MCF 10A (cell line): ENCODE data around the gene FAU. TPM values are rescaled to one million over a fixed set of nuclear protein-coding genes. Genes with fewer than 3 reads are reported as not detected.
"Not testable (repeated sequence)": the region's sequence is repeated elsewhere in the genome, so short reads cannot be mapped to it uniquely, and the experiment has no call there.

ENCODE experiments used
- BruUV-seq: library from RNA; stranded (reverse); fragments of 400-500 nt; replicated peaks from 2 replicates; lab custom pipeline; 2021; lab: Mats Ljungman, UMichigan
- CTCF ChIA-PET: fragments of 300-600 bp; sonication (Branson Sonifier 250); formaldehyde crosslinking; extraction: SDS; loops from one replicate; lab custom pipeline; 2021; ENCODE audit warnings: antibody characterized with exemption, inconsistent platforms; lab: Yijun Ruan, JAX
- POLR2A ChIA-PET: fragments of 300-600, 350-650 bp; sonication (Branson Sonifier 250); formaldehyde crosslinking; extraction: SDS; loops from one replicate; lab custom pipeline; 2020; ENCODE audit warnings: antibody characterized with exemption, inconsistent platforms; lab: Yijun Ruan, JAX
- DNase-seq: peaks from one replicate; pipeline ENCODE4 v3.0.0-alpha.2; 2018; ENCODE audit not compliant: unreplicated experiment
- H3K27ac Mint-ChIP-seq: one replicate; pipeline ENCODE4 v1.8.0; 2022; ENCODE audit warnings: mild to moderate bottlenecking, low read depth, mixed read lengths; ENCODE audit not compliant: unreplicated experiment
- H3K27me3 Mint-ChIP-seq: one replicate; pipeline ENCODE4 v1.8.0; 2022; ENCODE audit warnings: mixed read lengths; ENCODE audit not compliant: insufficient read depth, unreplicated experiment
- H3K36me3 Mint-ChIP-seq: one replicate; pipeline ENCODE4 v1.8.0; 2022; ENCODE audit warnings: mild to moderate bottlenecking, moderate library complexity, mixed read lengths; ENCODE audit not compliant: insufficient read depth, unreplicated experiment
- H3K4me1 Mint-ChIP-seq: one replicate; pipeline ENCODE4 v1.8.0; 2022; ENCODE audit warnings: mixed read lengths; ENCODE audit not compliant: insufficient read depth, unreplicated experiment
- H3K4me3 Mint-ChIP-seq: one replicate; pipeline ENCODE4 v1.8.0; 2022; ENCODE audit warnings: mild to moderate bottlenecking, moderate library complexity, mixed read lengths; ENCODE audit not compliant: unreplicated experiment
- H3K9me3 Mint-ChIP-seq: one replicate; pipeline ENCODE4 v1.8.0; 2022; ENCODE audit warnings: mixed read lengths; ENCODE audit not compliant: unreplicated experiment
- intact Hi-C: fragments of 100-400 bp; cut with micrococcal nuclease; formaldehyde crosslinking; loops from 2 replicates; pipeline ENCODE4 v1.14.1; 2022
- total RNA-seq: library from RNA; stranded (reverse); gene quantifications from 2 replicates; pipeline ENCODE4 v1.2.3, GENCODE V29; 2022
- TF ChIP-seq, protein P1 (sequence below): fragments of 200-600 bp; IDR thresholded peaks from one replicate; pipeline ENCODE4 v1.8.0; 2022; ENCODE audit warnings: antibody characterized with exemption, mild to moderate bottlenecking; ENCODE audit not compliant: unreplicated experiment

The FAU gene
- total RNA-seq, 1 experiment from 2014 or later = 1,049 TPM

DNA sequence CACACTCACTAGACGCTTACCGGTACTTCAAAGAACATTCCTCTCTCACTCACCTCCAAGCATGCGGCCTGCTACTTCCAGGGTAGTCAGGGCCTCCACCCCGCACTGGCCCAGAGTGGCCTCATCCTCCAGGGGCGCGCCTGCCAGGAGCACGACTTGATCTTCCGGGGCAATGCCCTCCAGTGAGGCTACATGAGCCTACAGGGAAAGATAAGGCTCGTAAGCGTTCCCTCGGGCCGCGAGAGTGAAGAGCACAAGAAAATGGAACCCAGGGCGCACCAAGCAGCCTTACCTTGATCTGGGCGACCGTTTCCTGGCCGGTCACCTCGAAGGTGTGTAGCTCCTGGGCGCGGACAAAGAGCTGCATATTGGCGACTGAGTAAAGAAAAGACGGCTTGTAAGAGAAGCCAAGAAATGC lies 478 bp downstream of the FAU start:
- Mint-ChIP-seq H3K27me3 (no peaks in the 10 kb centered on the region), H3K27ac (peak overlapping the region; percentile 98), H3K9me3 (no peaks in the 10 kb centered on the region), H3K4me1 (peaks cover 11% of the 10 kb centered on the region), H3K4me3 (peak overlapping the region; percentile 99), H3K36me3 (peaks cover 66% of the 10 kb centered on the region)
- ChIA-PET CTCF (interaction anchor here (0.6 to 2.8 kb wide), 10 partner anchors 9 to 433 kb away, joined by 3 to 19 read pairs (median 4); partner anchors contain the start of genes CAPN1, SAC3D1, SNX15 and TM7SF2), POLR2A (interaction anchor here (0.6 to 8.8 kb wide), 40 partner anchors 10 to 881 kb away, joined by 3 to 138 read pairs (median 4); partner anchors contain the start of genes ARL2, ATG2A, BANF1 and CAPN1)
- intact Hi-C loops = no loop called here
- TSS peak; percentile 65 for BruUV-seq
- TF ChIP-seq, protein P1, sequence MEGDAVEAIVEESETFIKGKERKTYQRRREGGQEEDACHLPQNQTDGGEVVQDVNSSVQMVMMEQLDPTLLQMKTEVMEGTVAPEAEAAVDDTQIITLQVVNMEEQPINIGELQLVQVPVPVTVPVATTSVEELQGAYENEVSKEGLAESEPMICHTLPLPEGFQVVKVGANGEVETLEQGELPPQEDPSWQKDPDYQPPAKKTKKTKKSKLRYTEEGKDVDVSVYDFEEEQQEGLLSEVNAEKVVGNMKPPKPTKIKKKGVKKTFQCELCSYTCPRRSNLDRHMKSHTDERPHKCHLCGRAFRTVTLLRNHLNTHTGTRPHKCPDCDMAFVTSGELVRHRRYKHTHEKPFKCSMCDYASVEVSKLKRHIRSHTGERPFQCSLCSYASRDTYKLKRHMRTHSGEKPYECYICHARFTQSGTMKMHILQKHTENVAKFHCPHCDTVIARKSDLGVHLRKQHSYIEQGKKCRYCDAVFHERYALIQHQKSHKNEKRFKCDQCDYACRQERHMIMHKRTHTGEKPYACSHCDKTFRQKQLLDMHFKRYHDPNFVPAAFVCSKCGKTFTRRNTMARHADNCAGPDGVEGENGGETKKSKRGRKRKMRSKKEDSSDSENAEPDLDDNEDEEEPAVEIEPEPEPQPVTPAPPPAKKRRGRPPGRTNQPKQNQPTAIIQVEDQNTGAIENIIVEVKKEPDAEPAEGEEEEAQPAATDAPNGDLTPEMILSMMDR = no peak
- no peak for DNase-seq

DNA sequence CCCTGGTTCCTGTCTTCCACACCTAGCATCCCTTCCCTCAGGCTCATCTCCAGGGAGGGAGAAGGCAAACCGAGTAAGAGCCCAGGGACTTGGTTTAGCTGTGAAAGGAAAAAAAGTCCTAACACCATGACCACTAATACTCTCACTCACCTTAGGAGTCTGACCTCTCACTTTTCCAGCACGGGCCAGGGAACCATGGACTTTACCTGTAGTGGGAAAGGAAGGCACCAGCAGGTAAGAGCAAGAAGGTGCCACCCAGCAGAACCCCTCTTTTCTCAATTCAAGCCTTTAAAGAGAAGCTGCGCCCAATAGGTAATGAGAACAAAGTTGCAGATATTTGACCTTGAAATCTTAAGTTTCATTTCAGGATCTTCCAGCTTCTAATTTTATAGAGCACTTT lies 1.1 kb downstream of the FAU start:
- BruUV-seq = no TSS peak
- Mint-ChIP-seq H3K36me3 (peaks cover 66% of the 10 kb centered on the region), H3K9me3 (no peaks in the 10 kb centered on the region), H3K27ac (peak overlapping the region; percentile 98), H3K4me1 (peaks cover 11% of the 10 kb centered on the region), H3K4me3 (peak overlapping the region; percentile 99), H3K27me3 (no peaks in the 10 kb centered on the region)
- no peak for DNase-seq
- TF ChIP-seq, protein P1 = no peak
- ChIA-PET CTCF (interaction anchor here (0.8 to 2.8 kb wide), 6 partner anchors 9 to 432 kb away, joined by 3 to 19 read pairs (median 3); partner anchors contain the start of genes CAPN1, SNX15 and TM7SF2), POLR2A (interaction anchor here (0.6 to 8.8 kb wide), 16 partner anchors 9 to 432 kb away, joined by 3 to 138 read pairs (median 5); partner anchors contain the start of genes CAPN1, POLA2, SYVN1 and TM7SF2)
- intact Hi-C loops = no loop called here

DNA sequence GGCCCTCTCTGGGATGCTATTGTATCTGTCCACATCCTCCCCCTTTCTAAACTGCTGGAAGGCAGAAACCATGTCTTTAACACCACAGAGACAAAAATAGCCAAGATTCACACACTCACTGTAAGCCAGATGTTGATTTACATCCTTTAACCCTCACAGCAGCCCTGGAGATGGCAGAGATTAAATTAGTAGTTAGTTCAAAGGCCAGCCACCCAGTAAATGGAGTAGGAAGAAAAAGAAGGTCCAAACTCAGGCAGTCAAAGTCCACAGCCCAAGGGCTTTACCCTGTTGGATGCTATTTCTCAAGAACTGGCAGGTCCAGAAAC lies 2.3 kb downstream of the FAU start:
- no peaks in the 10 kb centered on the region for H3K9me3 Mint-ChIP-seq
- ChIA-PET POLR2A (interaction anchor here (1.1 to 8.8 kb wide), 5 partner anchors 8 to 93 kb away, joined by 3 to 138 read pairs (median 10); partner anchors contain the start of genes CAPN1, SNX15, SYVN1 and TM7SF2), CTCF (interaction anchor here (0.8 to 1.6 kb wide), 3 partner anchors 106 to 335 kb away, joined by 3 to 5 read pairs (median 4); partner anchors contain the start of gene ARL2)
- no peak overlapping the region for H3K27ac Mint-ChIP-seq
- BruUV-seq = no TSS peak
- H3K4me1 Mint-ChIP-seq = peaks cover 11% of the 10 kb centered on the region
- DNase-seq = no peak
- no peaks in the 10 kb centered on the region for H3K27me3 Mint-ChIP-seq
- H3K36me3 Mint-ChIP-seq = peaks cover 67% of the 10 kb centered on the region
- intact Hi-C loops = loop anchor here (10.0 kb wide), 1 partner anchor 205 kb away; the partner anchor contains the start of gene ATG2A
- TF ChIP-seq, protein P1 = no peak
- H3K4me3 Mint-ChIP-seq = no peak overlapping the region

DNA sequence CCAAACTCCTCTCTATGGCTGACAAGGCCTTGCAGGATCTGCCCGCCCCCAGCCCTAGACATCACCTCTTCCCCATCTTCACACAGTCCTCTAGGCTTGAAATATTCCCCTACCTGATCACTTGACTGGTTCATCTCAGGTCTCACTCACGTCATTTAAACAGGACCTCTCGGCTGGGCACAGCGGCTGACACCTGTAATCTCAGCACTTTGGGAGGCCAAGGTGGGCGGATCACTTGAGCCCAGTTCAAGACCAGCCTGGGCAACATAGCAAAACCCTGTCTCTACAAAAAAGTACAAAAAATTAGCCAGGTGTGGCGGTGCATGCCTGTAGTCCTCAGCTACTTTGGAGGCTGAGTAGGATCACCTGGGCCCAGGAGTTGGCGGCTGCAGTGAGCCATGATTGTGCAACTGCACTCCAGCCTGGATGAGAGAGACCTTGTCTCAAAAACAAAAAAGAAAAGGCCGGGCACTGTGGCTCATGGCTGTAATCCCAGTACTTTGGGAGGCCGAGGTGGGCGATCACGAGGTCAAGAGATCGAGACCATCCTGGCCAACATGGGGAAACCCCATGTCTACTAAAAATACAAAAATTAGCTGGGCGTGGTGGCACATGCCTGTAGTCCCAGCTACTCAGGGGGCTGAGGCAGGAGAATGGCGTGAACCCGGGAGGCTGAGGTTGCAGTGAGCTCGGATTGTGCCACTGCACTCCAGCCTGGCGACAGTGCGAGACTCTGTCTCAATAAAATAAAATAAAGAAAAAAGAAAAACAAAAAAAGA lies 2.9 kb downstream of the FAU start:
- Mint-ChIP-seq H3K4me1 (peaks cover 11% of the 10 kb centered on the region), H3K36me3 (peaks cover 61% of the 10 kb centered on the region)
- POLR2A ChIA-PET = interaction anchor here (2.5 to 8.8 kb wide), 6 partner anchors 12 to 104 kb away, joined by 9 to 122 read pairs (median 18); partner anchors contain the start of genes ARL2, CAPN1, SNX15 and SYVN1
- H3K9me3 Mint-ChIP-seq, DNase-seq, H3K27me3 Mint-ChIP-seq, BruUV-seq, H3K27ac Mint-ChIP-seq, H3K4me3 Mint-ChIP-seq: not testable (repeated sequence)
- CTCF ChIA-PET = interaction anchor here (0.6 to 2.6 kb wide), 10 partner anchors 22 to 392 kb away, joined by 3 to 12 read pairs (median 4); partner anchors contain the start of genes ARL2 and CDC42BPG
- intact Hi-C loops = loop anchor here (10.0 kb wide), 1 partner anchor 204 kb away; the partner anchor contains the start of gene ATG2A
